Gastrocnemius medialis (tissue), 4 donors: Measurements from ENCODE around the gene ADGRV1.

Experiments used
- CTCF ChIP-seq, 5 experiments: fragments of 450-650 bp in 3 of 5; fragments of 200-600 bp in 2 of 5; sonication (generic) in 2 of 5; IDR thresholded peaks in 4 of 5; conservative IDR thresholded peaks in 1 of 5; 1 replicate in 4 of 5; 2 replicates in 1 of 5; pipeline ENCODE4 v1.5.1; 2016 to 2019; ENCODE audit warnings: antibody characterized with exemption in 5 of 5, mild to moderate bottlenecking in 3 of 5, moderate library complexity in 3 of 5
- POLR2A ChIP-seq, 2 donors: fragments of 450-650 bp; IDR thresholded peaks; one replicate each; pipeline ENCODE4 v1.6.1; 2017; ENCODE audit warnings: antibody characterized with exemption in 2 of 2, mild to moderate bottlenecking in 2 of 2, moderate library complexity in 2 of 2

DNA sequence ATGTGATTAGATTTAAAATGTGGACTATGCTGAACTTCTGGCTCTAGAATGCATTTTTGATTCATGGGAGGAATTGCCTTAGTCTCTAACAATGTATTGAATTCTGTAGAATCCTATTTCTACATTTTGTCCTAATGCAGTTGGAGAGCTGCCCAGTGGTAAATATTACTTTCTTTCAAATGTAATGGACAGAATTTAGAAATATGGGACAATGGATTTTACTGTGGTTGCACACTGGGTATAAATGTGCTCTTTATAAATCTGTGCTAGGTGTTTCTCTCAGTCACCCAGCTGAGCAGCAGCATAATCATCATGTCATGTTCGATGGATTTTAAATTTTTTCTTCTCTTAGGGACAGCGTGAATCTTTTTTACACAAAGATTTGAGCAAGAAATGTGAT lies 141.7 kb downstream of the ADGRV1 start:
- TF ChIP-seq CTCF (IDR thresholded peaks at IDR 0.05 in 4 of 5, conservative IDR thresholded peaks at IDR 0.05 in 1 of 5), result no peak
- TF ChIP-seq POLR2A (IDR thresholded peaks at IDR 0.05), result no peak
